Panc1 (cell line): Measurements from ENCODE around the gene HMOX1. TPM values are rescaled to one million over a fixed set of nuclear protein-coding genes. Genes with fewer than 3 reads are reported as not detected.

Source experiments
- ATAC-seq: fragments of 200-7000 bp; cut with Tn5 transposase; 2 replicates; pipeline ENCODE4 v1.9.1; 2020; ENCODE audit warnings: mild to moderate bottlenecking, moderate library complexity
- BruUV-seq: library from RNA; stranded (reverse); fragments of 400-500 nt; replicated peaks from 2 replicates; lab custom pipeline; 2021; lab: Mats Ljungman, UMichigan
- CTCF ChIA-PET: fragments of 300-600 bp; sonication (Branson Sonifier 250); formaldehyde crosslinking; loops from one replicate; lab custom pipeline; 2022; ENCODE audit warnings: antibody characterized with exemption; lab: Charles Lee
- POLR2A ChIA-PET: fragments of 300-600 bp; sonication (Branson Sonifier 250); formaldehyde crosslinking; loops from one replicate; lab custom pipeline; 2022; ENCODE audit warnings: antibody characterized with exemption; lab: Charles Lee
- DNase-seq: peaks from one replicate; pipeline ENCODE4 v3.0.0-alpha.2; 2010; ENCODE audit warnings: low read depth, low spot score
- H3K27ac ChIP-seq: 2 replicates; pipeline ENCODE4 v1.5.1; 2011; ENCODE audit warnings: mild to moderate bottlenecking, low read length, inconsistent platforms
- H3K27me3 ChIP-seq: fragments of 200-500 bp; sonication (Bioruptor generic); 2 replicates; pipeline ENCODE4 v1.6.0; 2014; ENCODE audit warnings: low read length, inconsistent platforms; ENCODE audit not compliant: control insufficient read depth, insufficient read depth
- H3K36me3 ChIP-seq: fragments of 200-500 bp; sonication (Bioruptor generic); 2 replicates; pipeline ENCODE4 v1.5.1; 2014; ENCODE audit warnings: inconsistent platforms, mild to moderate bottlenecking, low read length, moderate library complexity; ENCODE audit not compliant: control insufficient read depth, insufficient read depth
- H3K4me1 ChIP-seq: 2 replicates; pipeline ENCODE4 v1.5.1; 2011; ENCODE audit warnings: inconsistent platforms, mild to moderate bottlenecking, low read length, moderate library complexity; ENCODE audit not compliant: control insufficient read depth, insufficient read depth
- H3K4me3 ChIP-seq, 2 experiments: 2 replicates each; pipeline ENCODE4 v1.5.1; 2011 to 2012; ENCODE audit warnings: low read depth in 2 of 2, low read length in 2 of 2, mild to moderate bottlenecking in 2 of 2, inconsistent platforms in 1 of 2, moderate library complexity in 1 of 2
- H3K9me3 ChIP-seq: fragments of 200-500 bp; sonication (Bioruptor generic); 2 replicates; pipeline ENCODE4 v1.5.1; 2014; ENCODE audit warnings: low read depth, mild to moderate bottlenecking, inconsistent platforms, low read length, moderate library complexity; ENCODE audit not compliant: control insufficient read depth, insufficient read depth
- CTCF ChIP-seq: fragments of 450-650 bp; IDR thresholded peaks from 2 replicates; pipeline ENCODE4 v1.5.1; 2017; ENCODE audit warnings: mild to moderate bottlenecking
- POLR2AphosphoS5 ChIP-seq: IDR thresholded peaks from 2 replicates; pipeline ENCODE4 v1.6.1; 2012; ENCODE audit warnings: mild to moderate bottlenecking, low read depth, low read length, moderate library complexity
- REST ChIP-seq, 2 experiments: IDR thresholded peaks; 2 replicates each; pipeline ENCODE4 v1.6.1; 2011 to 2012; ENCODE audit warnings: low read depth in 2 of 2, control low read depth in 1 of 2, low read length in 1 of 2, mild to moderate bottlenecking in 1 of 2, moderate library complexity in 1 of 2; ENCODE audit not compliant: insufficient read depth in 1 of 2
- SIN3A ChIP-seq: IDR thresholded peaks from 2 replicates; pipeline ENCODE4 v1.6.1; 2012; ENCODE audit warnings: low read depth, mild to moderate bottlenecking, low read length, moderate library complexity, borderline replicate concordance; ENCODE audit not compliant: insufficient read depth
- TCF7L2 ChIP-seq: IDR thresholded peaks from 2 replicates; pipeline ENCODE4 v1.6.1; 2011; ENCODE audit warnings: mild to moderate bottlenecking, low read depth, low read length, inconsistent platforms
- in situ Hi-C: cut with HindIII; loops from 2 replicates; pipeline ENCODE4 v1.10.0; 2016; ENCODE audit warnings: low sequenced_read_pairs, low pct_unique_long_range_greater_than_20kb
- intact Hi-C: fragments of 100-400 bp; cut with micrococcal nuclease; formaldehyde crosslinking; loops from one replicate; pipeline ENCODE4 v1.10.0; 2022; ENCODE audit not compliant: unreplicated experiment
- total RNA-seq: library from RNA; stranded (reverse); gene quantifications from one replicate; pipeline ENCODE4 v1.2.1, GENCODE V29; 2021; ENCODE audit not compliant: unreplicated experiment

Gene HMOX1
- total RNA-seq, 1 experiment from 2014 or later = 105 TPM

- CTCF ChIA-PET = no interaction called here
- in situ Hi-C loops = no loop called here
- peaks cover 2% of the 10 kb centered on the region for H3K36me3 ChIP-seq
Measured at GRCh38 chr22:35406443-35406842, 25.5 kb downstream of the HMOX1 start.

GRCh38 chr22:35407362-35407761 is 26.5 kb downstream of the HMOX1 start:
- in situ Hi-C loops = no loop called here

More at GRCh38 chr22:35406443-35406842, 25.5 kb downstream of the HMOX1 start:
- POLR2A ChIA-PET = no interaction called here
- no peak for DNase-seq
- no peak for ATAC-seq
- TF ChIP-seq REST (IDR thresholded peaks at IDR 0.05; ENCODE audit: insufficient read depth in 1 of 2, low read depth in 2 of 2, low read length in 1 of 2) = no peak
- no peak for TF ChIP-seq TCF7L2
- no peak for TF ChIP-seq CTCF
- TF ChIP-seq POLR2AphosphoS5 = no peak
- TF ChIP-seq SIN3A = no peak
- intact Hi-C loops = no loop called here
- no peak overlapping the region for H3K27ac ChIP-seq
- H3K4me1 ChIP-seq = peaks cover 10% of the 10 kb centered on the region
- H3K4me3 ChIP-seq = no peak overlapping the region
- BruUV-seq = no TSS peak
- no peaks in the 10 kb centered on the region for H3K9me3 ChIP-seq
- H3K27me3 ChIP-seq = no peaks in the 10 kb centered on the region

More at GRCh38 chr22:35407362-35407761, 26.5 kb downstream of the HMOX1 start:
- ATAC-seq (no peak), DNase-seq (no peak)
- CTCF ChIA-PET = no interaction called here
- POLR2A ChIA-PET = no interaction called here
- intact Hi-C loops = no loop called here
- peaks cover 2% of the 10 kb centered on the region for H3K36me3 ChIP-seq
- H3K4me3 ChIP-seq = no peak overlapping the region
- TF ChIP-seq TCF7L2 (no peak), CTCF (no peak), SIN3A (no peak), REST (IDR thresholded peaks at IDR 0.05; ENCODE audit: insufficient read depth in 1 of 2, low read depth in 2 of 2, low read length in 1 of 2) (no peak), POLR2AphosphoS5 (no peak)
- H3K4me1 ChIP-seq = peaks cover 6% of the 10 kb centered on the region
- H3K27ac ChIP-seq = no peak overlapping the region
- H3K9me3 ChIP-seq = no peaks in the 10 kb centered on the region
- H3K27me3 ChIP-seq = no peaks in the 10 kb centered on the region
- no TSS peak for BruUV-seq
